HG02970 (cell line): Measurements from ENCODE around the gene KRTAP4-12.
"Not testable (repeated sequence)": the region's sequence is repeated elsewhere in the genome, so short reads cannot be mapped to it uniquely, and the experiment has no call there.

Experiments
- ATAC-seq: cut with Tn5 transposase; IDR thresholded peaks from one replicate; pipeline ENCODE4 v1.9.1; 2021; ENCODE audit warnings: mild to moderate bottlenecking, moderate library complexity, moderate number of reproducible peaks; ENCODE audit not compliant: unreplicated experiment, low FRiP score

The KRTAP4-12 gene

GRCh38 chr17:41123991-41124371 is at the start of gene KRTAP4-12:
Gene KRTAP4-12, minus strand, starts transcription at chr17:41124182. Its CDS starts 60 bp downstream, at chr17:41124122.
- ATAC-seq, result not testable (repeated sequence)

- no peak for ATAC-seq
Observed at GRCh38 chr17:41171886-41172285, 47.9 kb upstream of the KRTAP4-12 start.

GRCh38 chr17:41168121-41168520 is 44.1 kb upstream of the KRTAP4-12 start, which contains the start of gene KRTAP4-3:
Gene KRTAP4-3, minus strand, starts transcription at chr17:41168221. Its CDS starts 49 bp downstream, at chr17:41168172.
- ATAC-seq, result no peak

GRCh38 chr17:41167561-41167960 is 43.6 kb upstream of the KRTAP4-12 start:
- no peak for ATAC-seq

- no peak for ATAC-seq
Observed at GRCh38 chr17:41163828-41164227, 39.8 kb upstream of the KRTAP4-12 start.

- no peak for ATAC-seq
Observed at GRCh38 chr17:41160648-41161047, 36.7 kb upstream of the KRTAP4-12 start, which contains the start of gene KRTAP4-4. Gene KRTAP4-4, minus strand, starts transcription at chr17:41160748. Its CDS starts 57 bp downstream, at chr17:41160691.

GRCh38 chr17:41160190-41160589 is 36.2 kb upstream of the KRTAP4-12 start:
- not testable (repeated sequence) for ATAC-seq

- no peak for ATAC-seq
Observed at GRCh38 chr17:41153856-41154255, 29.9 kb upstream of the KRTAP4-12 start.

GRCh38 chr17:41151525-41151924 is 27.5 kb upstream of the KRTAP4-12 start:
- no peak for ATAC-seq

- no peak for ATAC-seq
Observed at GRCh38 chr17:41150026-41150425, 26.0 kb upstream of the KRTAP4-12 start.

GRCh38 chr17:41149652-41149985 is 25.6 kb upstream of the KRTAP4-12 start, which contains the start of gene KRTAP4-5:
Gene KRTAP4-5, minus strand, starts transcription at chr17:41149825. Its CDS starts 58 bp downstream, at chr17:41149767.
- no peak for ATAC-seq

- not testable (repeated sequence) for ATAC-seq
Observed at GRCh38 chr17:41148971-41149651, 25.1 kb upstream of the KRTAP4-12 start.

- no peak for ATAC-seq
Observed at GRCh38 chr17:41147531-41148204, 23.7 kb upstream of the KRTAP4-12 start.

- no peak for ATAC-seq
Observed at GRCh38 chr17:41145261-41145660, 21.3 kb upstream of the KRTAP4-12 start.

GRCh38 chr17:41144846-41145245 is 20.9 kb upstream of the KRTAP4-12 start:
- ATAC-seq, result no peak

- ATAC-seq, result no peak
Observed at GRCh38 chr17:41141361-41141760, 17.4 kb upstream of the KRTAP4-12 start.

GRCh38 chr17:41140360-41141131 is 16.6 kb upstream of the KRTAP4-12 start, which contains the start of gene KRTAP4-6:
Gene KRTAP4-6, minus strand, starts transcription at chr17:41140544. Its CDS starts 57 bp downstream, at chr17:41140487.
- no peak for ATAC-seq

GRCh38 chr17:41139865-41140264 is 15.9 kb upstream of the KRTAP4-12 start:
- not testable (repeated sequence) for ATAC-seq

- ATAC-seq, result no peak
Observed at GRCh38 chr17:41133880-41134735, 10.1 kb upstream of the KRTAP4-12 start.

GRCh38 chr17:41131979-41132378 is 8.0 kb upstream of the KRTAP4-12 start:
- ATAC-seq, result no peak
